ENCODE results near the gene VPS35L.

DNA sequence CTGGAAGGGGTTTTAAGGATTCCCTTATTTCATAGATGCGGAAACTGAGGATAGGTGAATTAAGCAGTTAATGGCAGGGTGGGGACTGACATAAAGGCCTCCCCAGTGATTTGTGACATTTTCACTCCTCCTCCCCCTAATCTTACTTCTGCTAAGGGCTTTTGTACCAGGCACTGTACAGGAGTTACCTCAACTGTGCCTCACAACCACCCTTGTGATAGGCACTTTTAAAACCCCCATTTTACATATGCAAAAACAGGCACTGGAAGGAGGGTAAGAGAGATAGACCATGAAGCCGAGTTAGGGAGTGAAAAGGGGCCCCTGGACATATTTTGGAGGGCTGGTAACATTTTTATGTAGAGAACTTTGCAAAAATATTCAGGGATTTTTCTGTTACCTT lies 32.7 kb upstream of the VPS35L start:
- TF ChIP-seq, protein P1, sequence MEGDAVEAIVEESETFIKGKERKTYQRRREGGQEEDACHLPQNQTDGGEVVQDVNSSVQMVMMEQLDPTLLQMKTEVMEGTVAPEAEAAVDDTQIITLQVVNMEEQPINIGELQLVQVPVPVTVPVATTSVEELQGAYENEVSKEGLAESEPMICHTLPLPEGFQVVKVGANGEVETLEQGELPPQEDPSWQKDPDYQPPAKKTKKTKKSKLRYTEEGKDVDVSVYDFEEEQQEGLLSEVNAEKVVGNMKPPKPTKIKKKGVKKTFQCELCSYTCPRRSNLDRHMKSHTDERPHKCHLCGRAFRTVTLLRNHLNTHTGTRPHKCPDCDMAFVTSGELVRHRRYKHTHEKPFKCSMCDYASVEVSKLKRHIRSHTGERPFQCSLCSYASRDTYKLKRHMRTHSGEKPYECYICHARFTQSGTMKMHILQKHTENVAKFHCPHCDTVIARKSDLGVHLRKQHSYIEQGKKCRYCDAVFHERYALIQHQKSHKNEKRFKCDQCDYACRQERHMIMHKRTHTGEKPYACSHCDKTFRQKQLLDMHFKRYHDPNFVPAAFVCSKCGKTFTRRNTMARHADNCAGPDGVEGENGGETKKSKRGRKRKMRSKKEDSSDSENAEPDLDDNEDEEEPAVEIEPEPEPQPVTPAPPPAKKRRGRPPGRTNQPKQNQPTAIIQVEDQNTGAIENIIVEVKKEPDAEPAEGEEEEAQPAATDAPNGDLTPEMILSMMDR (IDR thresholded peaks at IDR 0.05), result no peak
- TF ChIP-seq EZH2 (IDR thresholded peaks at IDR 0.05; ENCODE audit: borderline replicate concordance, insufficient read depth, low read depth, low read length, poor library complexity, severe bottlenecking), result no peak
